HL-60 (cell line): ENCODE measurements around the gene OTUD7B.

Source experiments
- CTCF ChIP-seq: IDR thresholded peaks from one replicate; pipeline ENCODE4 v1.5.1; 2011; ENCODE audit warnings: low read length, control low read depth, inconsistent platforms; ENCODE audit not compliant: insufficient read depth
- GABPA ChIP-seq: IDR thresholded peaks from 2 replicates; pipeline ENCODE4 v1.6.1; 2012; ENCODE audit warnings: low read depth
- POLR2AphosphoS5 ChIP-seq: IDR thresholded peaks from 2 replicates; pipeline ENCODE4 v1.6.1; 2012; ENCODE audit warnings: low read depth
- SPI1 ChIP-seq: IDR thresholded peaks from 2 replicates; pipeline ENCODE4 v1.6.1; 2012; ENCODE audit warnings: low read depth, mild to moderate bottlenecking, borderline replicate concordance

GRCh38 chr1:149978547-149979023 is 31.9 kb downstream of the OTUD7B start:
- no peak for TF ChIP-seq CTCF
- no peak for TF ChIP-seq POLR2AphosphoS5
- no peak for TF ChIP-seq GABPA
- no peak for TF ChIP-seq SPI1
